ACHN (cell line): Measurements from ENCODE around the gene BHLHE23.
A peak's percentile ranks its signal among the peaks of the same experiment; 100 is the strongest.

Experiments
- DNase-seq: peaks from one replicate; pipeline ENCODE4 v3.0.0-alpha.2; 2015
- in situ Hi-C: cut with HindIII; loops from 2 replicates; pipeline ENCODE4 v1.10.0; 2017; ENCODE audit warnings: low sequenced_read_pairs, low pct_ligation_motif_present, low pct_unique_long_range_greater_than_20kb

Gene BHLHE23

GRCh38 chr20:63015147-63015661, 8.4 kb upstream of the BHLHE23 start:
- in situ Hi-C loops, result no loop called here

GRCh38 chr20:63014710-63015109, 7.9 kb upstream of the BHLHE23 start:
- in situ Hi-C loops, result no loop called here
- DNase-seq, result no peak

More at GRCh38 chr20:63015147-63015661, 8.4 kb upstream of the BHLHE23 start:
- no peak for DNase-seq

- DNase-seq, result no peak
- in situ Hi-C loops, result no loop called here
Measured at GRCh38 chr20:63014287-63014686, 7.5 kb upstream of the BHLHE23 start.

GRCh38 chr20:63013207-63013606, 6.4 kb upstream of the BHLHE23 start:
- in situ Hi-C loops, result no loop called here

GRCh38 chr20:63011798-63012197, 5.0 kb upstream of the BHLHE23 start:
- in situ Hi-C loops, result no loop called here
- DNase-seq, result peak; percentile 95

More at GRCh38 chr20:63013207-63013606, 6.4 kb upstream of the BHLHE23 start:
- DNase-seq, result no peak

- in situ Hi-C loops, result no loop called here
- DNase-seq, result peak; percentile 48
Measured at GRCh38 chr20:63009988-63010769, 3.4 kb upstream of the BHLHE23 start.

GRCh38 chr20:63009045-63009961, 2.5 kb upstream of the BHLHE23 start:
- DNase-seq, result peak; percentile 67
- in situ Hi-C loops, result no loop called here

- no peak for DNase-seq
- in situ Hi-C loops, result no loop called here
Measured at GRCh38 chr20:63008541-63009044, 1.8 kb upstream of the BHLHE23 start.

GRCh38 chr20:63007646-63008488, 1.1 kb upstream of the BHLHE23 start:
- in situ Hi-C loops, result no loop called here
- DNase-seq, result no peak

GRCh38 chr20:63007360-63007645, 539 bp upstream of the BHLHE23 start:
- DNase-seq, result no peak
- in situ Hi-C loops, result no loop called here

- in situ Hi-C loops, result no loop called here
- DNase-seq, result no peak
Measured at GRCh38 chr20:63005862-63006539, 763 bp downstream of the BHLHE23 start.

GRCh38 chr20:63005365-63005861, 1.4 kb downstream of the BHLHE23 start:
- DNase-seq, result no peak
- in situ Hi-C loops, result no loop called here

GRCh38 chr20:63004607-63005364, 2.0 kb downstream of the BHLHE23 start:
- no peak for DNase-seq
- in situ Hi-C loops, result no loop called here

GRCh38 chr20:63003546-63003945, 3.2 kb downstream of the BHLHE23 start:
- in situ Hi-C loops, result no loop called here
- no peak for DNase-seq

- in situ Hi-C loops, result no loop called here
- no peak for DNase-seq
Measured at GRCh38 chr20:63002511-63002910, 4.3 kb downstream of the BHLHE23 start.

GRCh38 chr20:63000958-63001357, 5.8 kb downstream of the BHLHE23 start:
- in situ Hi-C loops, result no loop called here
- no peak for DNase-seq

GRCh38 chr20:63000036-63000435, 6.7 kb downstream of the BHLHE23 start:
- in situ Hi-C loops, result no loop called here
- no peak for DNase-seq
